HepG2 (cell line): Measurements from ENCODE around the gene BCAS3. TPM values are rescaled to one million over a fixed set of nuclear protein-coding genes. Genes with fewer than 3 reads are reported as not detected.

Experiments
- ATAC-seq: fragments of 200-7000 bp; cut with Tn5 transposase; 3 replicates; pipeline ENCODE4 v1.9.1; 2020; ENCODE audit warnings: mild to moderate bottlenecking, moderate library complexity
- BruUV-seq: library from RNA; stranded (reverse); fragments of 400-500 nt; replicated peaks from 2 replicates; lab custom pipeline; 2021; lab: Mats Ljungman, UMichigan
- CTCF ChIA-PET: fragments of 300-600 bp; formaldehyde crosslinking; extraction: SDS; loops from one replicate; lab custom pipeline; 2021; ENCODE audit warnings: low total read pairs, inconsistent platforms, low intra/inter-chr PET ratio; lab: Yijun Ruan, JAX
- POLR2A ChIA-PET: fragments of 350-600 bp; sonication (Branson Sonifier 250); formaldehyde crosslinking; loops from one replicate; lab custom pipeline; 2020; ENCODE audit warnings: antibody characterized with exemption, inconsistent platforms; lab: Yijun Ruan, JAX
- DNase-seq: peaks from one replicate; pipeline ENCODE4 v3.0.0-alpha.2; 2015; ENCODE audit warnings: low spot score
- FAIRE-seq: peaks from 3 replicates; lab custom pipeline; 2011; peaks lifted over from hg19 to GRCh38; lab: Jason Lieb, UNC
- H2AFZ ChIP-seq: one replicate; pipeline ENCODE4 v1.6.1; 2011; ENCODE audit warnings: low read length, inconsistent platforms
- H3K27ac ChIP-seq: fragments of 300-600 bp; 3 replicates; pipeline ENCODE4 v1.8.0; 2011; ENCODE audit warnings: mixed run types, mild to moderate bottlenecking, mixed read lengths, low read length, inconsistent platforms; ENCODE audit not compliant: insufficient read depth; ENCODE audit errors: extremely low read length
- H3K27me3 ChIP-seq, 2 experiments: fragments of 200-600 bp in 1 of 2; 2 replicates in 1 of 2; 3 replicates in 1 of 2; pipeline versions ENCODE4 v1.6.0 to v1.8.0; 2011; ENCODE audit warnings: low read length in 2 of 2, mild to moderate bottlenecking in 2 of 2, moderate library complexity in 2 of 2, inconsistent platforms in 1 of 2; ENCODE audit not compliant: insufficient read depth in 2 of 2, control insufficient read depth in 1 of 2
- H3K36me3 ChIP-seq, 2 experiments: fragments of 200-600 bp in 1 of 2; replicated peaks in 1 of 2; 2 replicates in 1 of 2; 3 replicates in 1 of 2; pipeline versions ENCODE4 v1.5.1 to v1.8.0; 2011; ENCODE audit warnings: low read length in 2 of 2, inconsistent platforms in 1 of 2; ENCODE audit not compliant: insufficient read depth in 2 of 2, control insufficient read depth in 1 of 2
- H3K4me1 ChIP-seq: 2 replicates; pipeline ENCODE4 v1.5.1; 2012; ENCODE audit warnings: low read length, inconsistent platforms; ENCODE audit not compliant: insufficient read depth
- H3K4me2 ChIP-seq: 2 replicates; pipeline ENCODE4 v1.6.0; 2011; ENCODE audit warnings: low read depth, low read length, inconsistent platforms
- H3K4me3 ChIP-seq, 3 experiments: fragments of 200-600 bp in 1 of 3; sonication (generic), shearing (Covaris generic) in 1 of 3; replicated peaks in 1 of 3; 2 replicates each; pipeline ENCODE4 v1.5.1; 2011 to 2016; ENCODE audit warnings: low read length in 3 of 3, inconsistent platforms in 2 of 3, low read depth in 2 of 3, mild to moderate bottlenecking in 2 of 3, control low read depth in 1 of 3, mixed read lengths in 1 of 3; ENCODE audit not compliant: insufficient read depth in 1 of 3
- H3K79me2 ChIP-seq: one replicate; pipeline ENCODE4 v1.6.1; 2011; ENCODE audit warnings: low read length, inconsistent platforms; ENCODE audit not compliant: insufficient read depth
- H3K9ac ChIP-seq: 2 replicates; pipeline ENCODE4 v1.6.0; 2011; ENCODE audit warnings: mild to moderate bottlenecking, low read depth, low read length, inconsistent platforms; ENCODE audit not compliant: insufficient read depth
- H3K9me3 ChIP-seq: 2 replicates; pipeline ENCODE4 v1.5.1; 2012; ENCODE audit warnings: mild to moderate bottlenecking, low read length
- H4K20me1 ChIP-seq: 2 replicates; pipeline ENCODE4 v1.6.0; 2011; ENCODE audit warnings: inconsistent platforms, mild to moderate bottlenecking, low read length, moderate library complexity; ENCODE audit not compliant: insufficient read depth
- CCAR2 ChIP-seq: fragments of 200-400 bp; formaldehyde crosslinking; optimal IDR thresholded peaks from 2 replicates; pipeline ENCODE3; 2018; ENCODE audit warnings: low read depth, mild to moderate bottlenecking, low read length, moderate library complexity
- EEA1 ChIP-seq: sonication (generic); formaldehyde crosslinking; IDR thresholded peaks from 2 replicates; pipeline ENCODE4 v1.5.1; 2020; ENCODE audit warnings: mild to moderate bottlenecking, missing genetic modification reagents, borderline replicate concordance
- KLF6 ChIP-seq: IDR thresholded peaks from 2 replicates; pipeline ENCODE4 v1.8.0; 2016; ENCODE audit warnings: missing biosample characterization, missing genetic modification reagents
- RXRA ChIP-seq: sonication (generic); formaldehyde crosslinking; IDR thresholded peaks from 2 replicates; pipeline ENCODE4 v1.5.1; 2020; ENCODE audit warnings: missing genetic modification reagents
- ZFP37 ChIP-seq: sonication (generic); formaldehyde crosslinking; IDR thresholded peaks from 2 replicates; pipeline ENCODE4 v1.4.0; 2020; ENCODE audit warnings: missing genetic modification reagents, borderline replicate concordance
- ZFX ChIP-seq: sonication (generic); formaldehyde crosslinking; IDR thresholded peaks from 2 replicates; pipeline ENCODE4 v1.4.0; 2020; ENCODE audit warnings: mild to moderate bottlenecking, low read depth, missing genetic modification reagents, moderate library complexity
- ZNF143 ChIP-seq: sonication (generic); formaldehyde crosslinking; IDR thresholded peaks from 2 replicates; pipeline ENCODE4 v1.4.0; 2020; ENCODE audit warnings: missing genetic modification reagents
- ZNF44 ChIP-seq: sonication (generic); formaldehyde crosslinking; IDR thresholded peaks from 2 replicates; pipeline ENCODE4 v1.5.1; 2020; ENCODE audit warnings: mild to moderate bottlenecking, missing genetic modification reagents
- WGBS: methylation state at CpG from one replicate; pipeline ENCODE4 v1.1.6; 2017; ENCODE audit warnings: low lambda C conversion rate; 5-methylcytosine and 5-hydroxymethylcytosine counted together
- in situ Hi-C: cut with HindIII; loops from 2 replicates; pipeline ENCODE4 v1.10.0; 2017; ENCODE audit warnings: low pct_unique_long_range_greater_than_20kb; ENCODE audit not compliant: extremely low pct_ligation_motif_present
- intact Hi-C: fragments of 100-400 bp; cut with micrococcal nuclease; formaldehyde crosslinking; loops from one replicate; pipeline ENCODE4 v1.10.0; 2022; ENCODE audit not compliant: unreplicated experiment
- polyA plus RNA-seq, 8 experiments: library from polyadenylated mRNA; depleted of rRNA in 3 of 8; stranded (reverse) in 7 of 8; unstranded in 1 of 8; fragments of >200 nt; fragmentation: Illumina TruSeq in 4 of 8; extraction: Trizol in 4 of 8; gene quantifications; 2 replicates each; pipeline versions ENCODE4 v1.2.1 to v1.2.3, GENCODE V29; 2011 to 2016; ENCODE audit warnings: low read depth in 4 of 8, missing spikeins in 1 of 8, mixed read lengths in 1 of 8; ENCODE audit not compliant: insufficient read depth in 1 of 8
- total RNA-seq, 5 experiments: library from RNA; depleted of rRNA; stranded (reverse); fragments of >200 nt; fragmentation: Illumina TruSeq; extraction: Trizol; gene quantifications; 2 replicates each; pipeline ENCODE4 v1.2.3, GENCODE V29; 2016; ENCODE audit warnings: low read depth in 1 of 5
- TF ChIP-seq, protein P1 (sequence below): sonication (generic); formaldehyde crosslinking; IDR thresholded peaks from 2 replicates; pipeline ENCODE4 v1.4.0; 2020; ENCODE audit warnings: missing genetic modification reagents

Gene BCAS3
- total and polyA plus RNA-seq, 2 of the 13 experiments (the other 11 are each of a cell fraction or from before 2014, with no cell fraction given): 10.7 to 11.2 TPM

DNA sequence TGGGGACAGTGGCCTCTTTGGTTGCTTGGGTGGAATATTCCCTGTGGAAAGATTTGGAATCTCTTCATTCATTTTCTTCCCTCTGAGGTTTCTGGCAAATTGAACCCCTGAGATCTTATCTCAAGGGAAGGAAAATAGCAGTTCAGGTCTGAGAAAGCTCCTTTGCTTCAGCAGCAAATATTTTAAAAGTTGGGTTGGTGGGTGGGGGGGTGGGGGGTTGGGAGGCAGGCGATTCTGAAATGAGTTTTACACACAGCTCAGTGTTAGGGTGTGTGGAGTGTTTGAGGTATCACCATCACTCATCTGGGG, 728.8 kb downstream of the BCAS3 start:
- ATAC-seq (no peak), FAIRE-seq (no peak)
- POLR2A ChIA-PET: no interaction called here
- in situ Hi-C loops: no loop called here
- Histone ChIP-seq H4K20me1 (no peaks in the 10 kb centered on the region), H3K27me3 (no peaks in the 10 kb centered on the region)
- TF ChIP-seq ZNF143 (no peak), ZNF44 (no peak), EEA1 (no peak), ZFX (CRISPR knock-in tag) (no peak), KLF6 (CRISPR knock-in tag) (no peak), ZFP37 (no peak), CCAR2 (no peak), RXRA (CRISPR knock-in tag) (no peak)
- TF ChIP-seq, protein P1, sequence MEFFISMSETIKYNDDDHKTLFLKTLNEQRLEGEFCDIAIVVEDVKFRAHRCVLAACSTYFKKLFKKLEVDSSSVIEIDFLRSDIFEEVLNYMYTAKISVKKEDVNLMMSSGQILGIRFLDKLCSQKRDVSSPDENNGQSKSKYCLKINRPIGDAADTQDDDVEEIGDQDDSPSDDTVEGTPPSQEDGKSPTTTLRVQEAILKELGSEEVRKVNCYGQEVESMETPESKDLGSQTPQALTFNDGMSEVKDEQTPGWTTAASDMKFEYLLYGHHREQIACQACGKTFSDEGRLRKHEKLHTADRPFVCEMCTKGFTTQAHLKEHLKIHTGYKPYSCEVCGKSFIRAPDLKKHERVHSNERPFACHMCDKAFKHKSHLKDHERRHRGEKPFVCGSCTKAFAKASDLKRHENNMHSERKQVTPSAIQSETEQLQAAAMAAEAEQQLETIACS (CRISPR knock-in tag): no peak
- TF ChIP-seq, all 625 proteins: peak for 0
- Histone ChIP-seq H3K4me3 (no peak overlapping the region), H3K36me3 (peaks cover 4 to 6% of the 10 kb centered on the region in 2 experiments; a peak in 2 of 5 replicates), H3K9ac (no peak overlapping the region), H3K27ac (no peak overlapping the region), H3K9me3 (no peaks in the 10 kb centered on the region), H3K79me2 (no peaks in the 10 kb centered on the region), H2AFZ (no peak overlapping the region), H3K4me1 (peaks cover 34% of the 10 kb centered on the region), H3K4me2 (no peak overlapping the region)
- WGBS: 62% methylated on average over 1 of the region's 1 CpG
- no peak for DNase-seq
- CTCF ChIA-PET: no interaction called here
- intact Hi-C loops: loop anchor here (5.0 kb wide), 1 partner anchor 404 kb away; no protein-coding TSS in a partner anchor
- BruUV-seq: no TSS peak
